Adipocyte (in vitro differentiated cells): ENCODE data around the gene PRR23B.

Source experiments
- DNase-seq: peaks from one replicate; pipeline ENCODE4 v3.0.0-alpha.2; 2015; ENCODE audit warnings: low read depth
- H3K27me3 ChIP-seq: replicated peaks from 2 replicates; pipeline ENCODE4 v1.7.0; 2013; ENCODE audit warnings: mild to moderate bottlenecking, low read length, moderate library complexity; ENCODE audit not compliant: control insufficient read depth, insufficient read depth
- H3K36me3 ChIP-seq: 2 replicates; pipeline ENCODE4 v1.7.0; 2013; ENCODE audit warnings: low read length, mild to moderate bottlenecking, moderate library complexity; ENCODE audit not compliant: control insufficient read depth, insufficient read depth, severe bottlenecking
- H3K4me1 ChIP-seq: 2 replicates; pipeline ENCODE4 v1.7.0; 2013; ENCODE audit warnings: mild to moderate bottlenecking, low read length, moderate library complexity; ENCODE audit not compliant: control insufficient read depth, insufficient read depth
- H3K4me3 ChIP-seq: 2 replicates; pipeline ENCODE4 v1.7.0; 2013; ENCODE audit warnings: mild to moderate bottlenecking, low read length, moderate library complexity
- H3K9ac ChIP-seq: 2 replicates; pipeline ENCODE4 v1.7.0; 2013; ENCODE audit warnings: mild to moderate bottlenecking, low read length, moderate library complexity
- H3K9me3 ChIP-seq: 2 replicates; pipeline ENCODE4 v1.7.0; 2013; ENCODE audit warnings: mild to moderate bottlenecking, low read length, moderate library complexity; ENCODE audit not compliant: control insufficient read depth

The PRR23B gene

DNA sequence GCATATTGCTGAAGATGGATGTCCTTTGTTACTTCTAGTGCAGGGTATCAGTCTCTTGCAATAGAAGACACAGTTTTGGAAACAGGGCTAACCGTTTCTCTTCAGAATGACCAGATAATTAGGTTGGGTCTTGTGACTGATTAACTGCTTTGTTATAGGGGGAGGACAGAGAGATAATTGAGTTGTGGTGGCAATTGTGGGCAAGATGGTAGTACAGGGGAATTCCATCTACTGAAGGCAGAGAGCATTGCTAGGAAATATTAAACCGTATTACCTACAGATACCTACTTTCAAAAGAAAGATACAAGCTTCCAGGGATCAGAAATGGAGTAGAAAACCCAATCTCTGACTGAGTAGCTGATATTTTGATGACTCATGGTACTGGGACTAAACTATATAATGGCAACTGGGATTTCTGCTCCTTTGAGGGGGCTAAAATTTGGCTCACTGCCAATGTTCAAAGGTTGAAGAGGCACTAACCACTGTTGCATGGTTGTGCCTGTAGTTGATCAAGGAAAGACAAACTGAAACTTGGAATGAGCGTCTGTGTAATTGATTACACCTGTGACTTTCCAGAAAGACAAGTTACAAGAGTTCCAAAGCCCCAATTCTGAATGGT is 4.2 kb downstream of the PRR23B start:
- H3K9me3 ChIP-seq = peaks cover 8% of the 10 kb centered on the region
- H3K36me3 ChIP-seq = no peaks in the 10 kb centered on the region
- DNase-seq = no peak
- H3K9ac ChIP-seq = no peak overlapping the region
- H3K27me3 ChIP-seq = no peaks in the 10 kb centered on the region
- no peaks in the 10 kb centered on the region for H3K4me1 ChIP-seq
- no peak overlapping the region for H3K4me3 ChIP-seq

DNA sequence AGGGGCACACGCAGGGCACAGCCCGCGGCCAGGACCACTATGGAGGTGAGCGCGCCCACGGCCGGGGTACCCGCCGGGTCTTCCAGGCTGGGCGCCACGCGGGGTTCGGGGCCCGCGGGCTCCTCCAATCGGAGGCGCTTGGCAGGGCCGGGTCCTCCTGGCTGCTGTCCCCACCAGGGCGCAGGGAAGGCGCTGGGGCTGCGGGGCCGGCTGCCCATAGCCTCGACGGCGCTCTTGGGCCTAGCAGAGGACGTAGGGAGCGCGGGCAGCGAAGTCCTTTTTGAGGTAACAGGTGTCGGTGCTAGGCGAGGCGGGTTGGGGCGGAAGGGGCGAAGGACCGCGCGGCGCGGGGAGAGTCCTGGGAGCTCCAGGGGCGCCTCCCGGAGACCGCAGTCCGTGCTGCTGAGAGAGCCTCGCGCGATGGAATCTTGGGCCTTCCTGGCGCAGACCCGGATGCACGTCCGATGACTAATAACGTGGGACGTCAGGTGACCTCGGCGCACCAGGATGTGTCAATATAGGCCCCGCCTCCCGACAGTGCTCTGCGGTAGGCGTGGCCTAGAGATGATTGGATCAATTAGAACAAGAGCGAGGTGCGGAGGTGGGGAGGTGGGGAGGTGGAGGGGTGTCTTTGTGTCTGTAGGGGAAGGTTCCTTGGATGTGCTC is 14.5 kb downstream of the PRR23B start, which contains the start of gene PRR23A:
TSS of gene PRR23A (minus strand) at position 218 of the 666 bp plus-strand sequence. CDS start at position 218, 0 bp downstream.
- no peak within 1 kb of the TSS for H3K9ac ChIP-seq
- no peak within 1 kb of the TSS for H3K4me3 ChIP-seq
- peaks cover 10% of the 10 kb centered on the region for H3K9me3 ChIP-seq
- DNase-seq = no peak
- H3K36me3 ChIP-seq = no peaks in the 10 kb centered on the region
- H3K4me1 ChIP-seq = no peaks in the 10 kb centered on the region
- no peaks in the 10 kb centered on the region for H3K27me3 ChIP-seq

DNA sequence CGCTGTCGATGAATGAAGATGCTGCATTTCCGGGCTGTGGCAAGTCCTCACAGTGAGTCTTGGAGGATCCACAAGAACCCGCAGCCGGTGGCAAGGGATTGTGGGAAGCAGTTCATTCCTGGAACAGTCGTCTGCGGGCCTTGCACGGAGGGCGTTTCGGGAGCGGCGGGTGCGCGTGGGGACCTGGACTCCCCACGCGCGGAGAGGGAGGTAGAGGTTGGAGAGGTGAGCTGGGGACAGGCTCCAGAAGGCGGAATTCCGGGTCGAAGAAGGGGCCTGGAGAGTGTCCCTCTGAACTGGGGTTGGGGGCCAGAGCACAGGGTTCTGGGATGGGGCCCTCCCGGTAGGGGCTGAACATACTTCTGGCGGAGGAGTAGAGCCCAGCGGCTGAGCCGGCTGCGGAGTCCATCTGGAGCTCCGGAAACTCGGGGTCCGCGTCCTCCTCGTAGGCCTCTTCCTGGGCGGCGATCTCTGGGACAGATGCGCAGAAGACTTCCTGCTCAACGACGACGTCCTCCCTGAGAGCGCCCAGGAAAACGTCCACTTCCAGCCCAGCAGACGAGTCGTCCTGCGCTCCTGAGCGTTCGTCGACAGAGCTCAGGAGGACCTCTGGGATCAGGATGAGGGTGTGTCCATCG is 15.3 kb downstream of the PRR23B start:
- Histone ChIP-seq H3K27me3 (no peaks in the 10 kb centered on the region), H3K4me3 (no peak overlapping the region), H3K9ac (no peak overlapping the region), H3K9me3 (peaks cover 6% of the 10 kb centered on the region), H3K36me3 (no peaks in the 10 kb centered on the region), H3K4me1 (no peaks in the 10 kb centered on the region)
- no peak for DNase-seq

DNA sequence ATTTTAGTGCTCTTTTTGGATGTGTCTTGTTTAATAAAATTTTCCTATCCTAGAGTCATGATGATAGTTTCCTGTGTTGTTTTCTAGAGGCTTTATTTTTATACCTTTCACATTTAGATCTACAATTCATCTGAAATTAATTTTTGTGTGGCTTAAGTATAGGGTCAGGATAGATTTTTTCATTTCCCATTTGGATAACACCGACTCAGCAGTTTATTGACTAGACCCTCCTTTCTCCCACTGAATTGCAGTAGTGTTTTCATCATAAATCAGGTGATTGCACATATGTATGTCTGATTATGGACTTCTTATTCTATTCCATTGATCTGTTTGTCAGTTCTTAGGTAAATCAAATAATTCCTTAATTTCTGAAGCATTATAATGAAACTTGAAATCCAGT is 25.0 kb downstream of the PRR23B start:
- no peak for DNase-seq
- peaks cover 10% of the 10 kb centered on the region for H3K27me3 ChIP-seq
- no peak overlapping the region for H3K4me3 ChIP-seq
- H3K9ac ChIP-seq = no peak overlapping the region
- no peaks in the 10 kb centered on the region for H3K36me3 ChIP-seq
- no peaks in the 10 kb centered on the region for H3K4me1 ChIP-seq
- no peaks in the 10 kb centered on the region for H3K9me3 ChIP-seq

DNA sequence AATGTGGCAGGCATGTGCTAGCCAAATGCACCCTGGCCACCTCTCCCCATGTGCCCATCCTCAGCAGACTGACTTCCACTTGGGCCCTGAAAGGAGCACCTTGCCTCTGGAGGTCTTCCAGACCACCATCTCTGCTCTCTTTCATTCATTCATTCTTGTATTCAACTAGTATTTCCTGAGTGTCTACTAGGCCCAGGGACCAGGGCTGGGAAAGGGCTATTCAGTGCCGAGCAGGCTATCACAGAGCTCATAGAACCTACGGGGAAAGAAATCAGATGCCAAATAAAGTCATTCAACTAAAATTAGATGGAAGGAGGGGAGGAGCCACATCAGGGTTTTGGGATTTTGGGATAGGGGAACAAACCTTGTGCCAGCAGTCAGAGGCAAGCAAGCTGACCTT is 33.5 kb downstream of the PRR23B start:
- Histone ChIP-seq H3K4me3 (no peak overlapping the region), H3K9me3 (no peaks in the 10 kb centered on the region), H3K9ac (no peak overlapping the region)

DNA sequence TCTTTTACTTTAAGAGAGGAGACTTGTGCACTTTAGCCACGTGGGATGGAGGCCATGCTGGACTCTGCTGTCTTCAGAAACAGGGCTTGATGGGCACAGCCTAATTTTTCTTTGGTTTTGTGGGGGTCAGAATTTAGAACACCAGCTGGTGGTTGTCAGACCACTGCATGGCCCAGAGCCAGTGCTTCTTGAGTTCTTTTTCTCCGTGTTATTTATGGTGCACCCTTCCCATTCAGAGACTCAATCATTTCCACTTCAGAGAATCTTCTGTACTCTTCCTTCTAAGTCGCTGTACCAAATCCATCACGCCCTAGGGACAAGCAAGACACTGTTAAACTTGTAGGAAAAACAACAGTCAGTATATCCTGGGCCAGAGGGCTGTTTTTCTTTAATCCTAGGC is 34.8 kb downstream of the PRR23B start:
- no peaks in the 10 kb centered on the region for H3K36me3 ChIP-seq
- no peak overlapping the region for H3K4me3 ChIP-seq
- H3K9ac ChIP-seq = no peak overlapping the region
- no peaks in the 10 kb centered on the region for H3K4me1 ChIP-seq
- H3K27me3 ChIP-seq = peaks cover 9% of the 10 kb centered on the region
- no peaks in the 10 kb centered on the region for H3K9me3 ChIP-seq
- DNase-seq = no peak

More for the DNA sequence above, 33.5 kb downstream of the PRR23B start:
- no peaks in the 10 kb centered on the region for H3K36me3 ChIP-seq
- H3K4me1 ChIP-seq = no peaks in the 10 kb centered on the region
- DNase-seq = no peak
- H3K27me3 ChIP-seq = peaks cover 14% of the 10 kb centered on the region

DNA sequence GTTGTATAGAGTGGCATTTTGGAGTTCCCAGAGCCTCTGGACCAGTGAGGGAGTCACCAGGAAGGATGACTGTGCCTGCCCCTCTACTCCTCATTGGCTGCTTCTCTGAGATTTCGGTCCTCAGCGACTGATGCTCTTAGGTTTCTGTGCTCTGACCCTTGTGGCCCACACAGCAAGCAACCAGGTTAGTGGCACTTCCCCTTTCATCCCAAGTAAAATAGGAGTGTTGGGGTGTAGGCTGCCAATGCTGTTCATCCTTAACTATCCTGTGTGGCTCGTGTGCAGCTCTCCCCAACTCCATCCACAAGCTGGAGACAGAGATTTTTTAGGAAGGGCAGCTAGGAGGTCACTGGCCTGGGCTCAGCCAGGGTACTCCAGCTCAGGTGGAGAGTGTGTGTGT is 35.9 kb downstream of the PRR23B start:
- Histone ChIP-seq H3K36me3 (no peaks in the 10 kb centered on the region), H3K4me3 (no peak overlapping the region), H3K9me3 (no peaks in the 10 kb centered on the region), H3K9ac (no peak overlapping the region), H3K4me1 (no peaks in the 10 kb centered on the region), H3K27me3 (peaks cover 9% of the 10 kb centered on the region)
- no peak for DNase-seq

DNA sequence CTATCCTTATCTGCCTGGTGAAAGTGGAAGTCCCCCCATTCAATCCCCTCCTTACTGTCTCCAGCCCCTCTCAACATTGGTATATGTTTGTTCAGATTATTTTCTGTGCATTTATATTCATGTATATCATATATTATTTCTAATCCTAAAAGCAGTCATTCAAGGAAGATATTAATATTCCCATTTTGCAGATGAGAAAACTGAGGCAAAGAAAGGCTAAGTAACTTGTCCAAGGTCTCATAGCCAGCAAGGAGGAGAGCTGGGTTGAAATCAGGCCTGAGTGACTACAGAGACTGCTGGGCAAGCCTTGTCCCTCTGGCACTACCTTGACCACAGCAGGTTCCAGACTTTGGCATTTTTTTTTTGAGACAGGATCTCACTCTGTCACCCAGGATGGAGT is 44.7 kb downstream of the PRR23B start:
- Histone ChIP-seq H3K4me1 (no peaks in the 10 kb centered on the region), H3K9ac (no peak overlapping the region), H3K27me3 (peaks cover 19% of the 10 kb centered on the region), H3K36me3 (no peaks in the 10 kb centered on the region), H3K4me3 (no peak overlapping the region), H3K9me3 (no peaks in the 10 kb centered on the region)
- DNase-seq = no peak

DNA sequence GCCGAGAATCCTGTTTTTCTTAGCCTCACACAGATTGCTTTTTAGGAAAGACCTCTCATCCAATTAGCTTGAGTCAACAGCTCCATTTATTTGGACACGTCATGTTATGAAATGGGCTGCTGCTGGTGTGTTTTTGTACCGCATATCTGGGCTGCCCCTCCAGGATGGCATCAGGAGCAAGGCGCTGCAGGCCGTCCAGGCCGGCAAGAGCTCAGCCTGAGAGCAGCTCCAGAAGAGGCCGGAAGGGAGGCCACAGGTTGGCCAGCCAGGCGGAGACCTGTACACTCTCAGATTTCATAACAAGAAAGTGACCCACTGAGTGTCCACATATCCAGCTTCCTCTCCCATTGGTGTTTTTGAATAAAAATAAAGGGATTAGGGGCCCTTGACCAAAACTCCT is 45.4 kb downstream of the PRR23B start:
- no peaks in the 10 kb centered on the region for H3K36me3 ChIP-seq
- H3K9me3 ChIP-seq = no peaks in the 10 kb centered on the region
- H3K4me3 ChIP-seq = no peak overlapping the region
- peaks cover 25% of the 10 kb centered on the region for H3K27me3 ChIP-seq
- H3K9ac ChIP-seq = no peak overlapping the region
- DNase-seq = no peak
- H3K4me1 ChIP-seq = no peaks in the 10 kb centered on the region

DNA sequence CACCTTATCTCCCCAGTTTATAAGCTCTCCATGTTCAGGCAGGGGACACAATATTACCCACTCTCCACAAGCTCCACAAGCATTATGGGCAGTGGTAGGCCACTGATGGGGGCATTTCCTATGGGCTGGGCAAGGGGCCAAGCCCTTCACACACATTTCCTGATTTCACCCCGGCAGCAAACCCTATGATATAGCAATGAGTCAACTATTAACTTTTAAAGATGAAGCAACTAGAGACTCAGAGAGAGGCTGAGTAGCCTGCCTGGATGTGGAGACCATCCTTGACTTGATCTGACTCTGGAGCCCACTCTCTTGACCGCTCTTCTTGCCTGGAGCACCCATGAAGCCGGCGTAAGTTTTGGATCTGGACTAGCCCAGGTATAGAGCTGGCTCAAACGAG is 46.3 kb downstream of the PRR23B start:
- Histone ChIP-seq H3K36me3 (no peaks in the 10 kb centered on the region), H3K4me3 (no peak overlapping the region), H3K9me3 (no peaks in the 10 kb centered on the region), H3K27me3 (peaks cover 25% of the 10 kb centered on the region), H3K4me1 (no peaks in the 10 kb centered on the region), H3K9ac (no peak overlapping the region)
- DNase-seq = no peak

DNA sequence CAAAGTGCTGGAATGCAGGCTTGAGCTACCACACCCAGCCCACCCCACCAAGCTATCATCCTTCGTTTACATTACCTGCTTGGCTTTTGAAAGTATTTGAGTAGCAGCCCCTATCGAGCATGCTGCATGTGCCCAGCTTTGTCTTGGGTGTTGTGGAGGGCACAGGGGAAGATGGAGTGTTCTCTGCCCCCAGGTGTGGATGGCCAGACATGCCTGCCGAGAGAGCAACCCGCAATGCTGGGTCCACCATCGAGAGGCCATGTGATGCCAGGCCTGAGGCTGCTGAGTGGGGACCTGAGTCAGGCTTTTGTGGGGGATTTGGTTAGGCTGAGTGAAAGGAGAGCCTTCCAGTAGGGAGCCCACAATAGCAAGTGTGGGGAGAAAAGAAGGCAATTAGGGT is 47.8 kb downstream of the PRR23B start:
- Histone ChIP-seq H3K4me1 (no peaks in the 10 kb centered on the region), H3K9me3 (no peaks in the 10 kb centered on the region), H3K4me3 (no peak overlapping the region), H3K36me3 (no peaks in the 10 kb centered on the region), H3K9ac (no peak overlapping the region), H3K27me3 (peaks cover 25% of the 10 kb centered on the region)
- no peak for DNase-seq
